HUDEP-2 (cell line): ENCODE measurements around the gene MAP6.

Experiments used
- DNase-seq, 76 experiments: peaks; one replicate each; lab custom pipeline; 2025; ENCODE audit not compliant: unreplicated experiment in 76 of 76; lab: John Stamatoyannopoulos, UW

Gene MAP6

DNA sequence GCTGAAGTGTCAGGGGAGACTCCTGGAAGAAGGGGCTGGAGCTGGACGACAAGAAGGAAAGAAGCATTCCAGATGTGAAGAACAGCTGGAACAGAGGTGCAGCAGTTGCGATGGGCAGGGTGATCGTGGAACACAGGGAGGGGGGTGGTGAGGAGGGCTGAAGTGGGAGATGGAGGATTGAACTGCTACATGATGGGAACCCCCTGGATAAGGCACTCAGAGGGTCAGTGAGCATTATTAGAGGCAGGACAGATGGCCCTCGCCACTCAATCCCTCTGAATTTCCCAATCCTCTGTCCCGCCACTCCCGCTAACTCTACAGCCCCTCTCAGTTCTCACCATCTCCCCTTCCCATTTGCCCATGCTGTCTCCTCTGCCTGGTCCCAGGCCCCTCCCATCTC, 92.8 kb downstream of the MAP6 start:
- no peak for DNase-seq

DNA sequence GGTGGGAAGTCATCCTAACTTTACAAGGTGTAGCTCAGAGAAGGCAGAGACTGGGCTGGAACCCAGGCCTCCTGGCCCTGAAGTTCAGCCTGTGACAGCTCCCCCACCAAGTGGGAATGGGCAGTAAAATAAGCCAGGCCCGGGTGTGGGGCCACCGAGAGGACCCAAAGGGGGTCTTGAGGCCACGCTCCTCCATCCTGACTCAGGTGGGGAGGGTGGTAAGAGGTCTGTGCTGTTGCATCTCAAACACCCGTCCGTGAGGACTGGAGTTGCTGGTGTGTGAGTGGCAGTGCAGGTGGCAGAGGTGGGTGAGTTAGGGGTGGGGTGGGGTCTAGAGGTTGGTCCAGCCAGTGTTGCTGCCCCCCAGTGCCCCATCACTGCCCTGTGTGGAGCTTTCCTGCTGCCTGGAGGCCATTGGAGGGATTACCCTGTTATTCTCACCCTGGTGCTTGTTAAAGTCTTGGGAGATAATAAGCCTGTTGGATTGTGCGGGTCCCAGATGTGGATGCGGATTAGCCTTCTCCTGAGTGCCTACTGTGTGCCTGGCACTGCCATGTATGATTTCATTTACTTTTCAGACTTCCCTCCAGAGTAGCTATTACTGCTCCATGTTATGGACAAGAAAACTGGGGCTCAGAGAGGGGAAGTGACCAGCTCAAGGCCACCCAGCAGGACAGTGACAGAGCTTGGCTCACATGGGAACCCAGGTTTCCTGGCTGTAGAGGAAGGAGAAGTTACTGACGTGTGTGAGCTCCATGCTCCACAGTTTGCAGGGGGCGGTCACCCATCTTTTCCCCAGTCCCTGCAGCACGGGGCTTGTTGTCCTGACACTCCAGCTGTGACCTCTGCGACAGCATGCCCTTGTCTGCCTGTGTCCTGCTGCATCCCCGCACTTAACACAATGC, 93.9 kb downstream of the MAP6 start:
- DNase-seq: no peak

DNA sequence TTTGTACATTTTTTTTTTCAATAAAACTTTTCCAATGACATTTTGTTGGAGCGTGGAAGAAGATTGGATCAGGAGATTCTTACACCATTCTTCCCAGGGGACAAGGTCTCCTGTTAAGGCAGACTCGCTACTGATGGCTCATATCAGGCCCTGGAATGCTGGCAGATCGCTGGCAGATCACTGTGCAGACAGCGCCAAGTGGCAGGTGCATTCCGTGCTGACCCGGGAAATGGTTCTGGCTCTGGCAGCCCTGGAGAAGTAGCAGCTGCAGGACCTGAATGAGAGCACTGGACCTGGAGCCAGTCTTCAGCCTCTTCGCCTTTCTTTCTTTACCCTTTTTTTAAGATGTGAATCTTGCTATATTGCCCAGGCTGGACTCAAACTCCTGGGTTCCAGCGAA, 96.1 kb downstream of the MAP6 start:
- DNase-seq: no peak

DNA sequence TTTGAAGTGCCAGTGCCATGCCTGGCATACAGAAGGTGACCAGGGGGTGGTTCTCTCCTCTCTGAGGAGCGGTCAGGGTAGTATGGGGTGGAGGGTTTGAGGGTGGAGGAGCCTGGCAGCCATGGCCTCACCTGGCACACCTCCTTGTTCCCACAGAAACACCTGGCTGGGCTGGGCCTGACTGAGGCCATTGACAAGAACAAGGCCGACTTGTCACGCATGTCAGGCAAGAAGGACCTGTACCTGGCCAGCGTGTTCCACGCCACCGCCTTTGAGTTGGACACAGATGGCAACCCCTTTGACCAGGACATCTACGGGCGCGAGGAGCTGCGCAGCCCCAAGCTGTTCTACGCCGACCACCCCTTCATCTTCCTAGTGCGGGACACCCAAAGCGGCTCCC, 97.2 kb downstream of the MAP6 start:
- no peak for DNase-seq

DNA sequence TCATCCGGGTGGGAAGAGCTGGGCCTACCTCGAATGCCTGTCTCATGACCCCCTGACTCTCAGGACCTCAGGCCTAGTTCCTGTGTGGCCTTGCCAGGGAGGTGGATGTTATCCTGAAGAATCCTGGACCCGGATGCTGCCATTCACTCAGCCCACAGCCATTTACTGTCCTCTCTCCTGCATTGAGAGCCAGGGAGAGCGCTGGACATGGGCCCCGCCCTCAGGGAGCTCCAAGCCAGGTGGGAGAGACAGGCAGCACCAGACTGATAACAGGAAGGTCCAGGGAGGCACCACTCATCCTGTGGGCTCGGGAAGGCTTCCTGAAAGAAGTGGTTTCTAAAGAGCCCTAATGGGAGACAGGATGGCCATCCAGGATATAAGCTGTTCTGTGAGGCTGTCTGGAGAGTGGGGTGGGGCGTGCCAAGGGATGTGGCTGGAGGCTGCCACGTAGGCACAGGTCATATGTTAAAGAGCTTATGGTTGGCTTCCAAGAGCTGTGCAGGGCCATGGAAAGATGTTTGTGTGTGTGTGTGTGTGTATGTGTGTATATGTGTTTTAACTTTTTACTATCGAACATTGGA, 98.2 kb downstream of the MAP6 start:
- DNase-seq: no peak

DNA sequence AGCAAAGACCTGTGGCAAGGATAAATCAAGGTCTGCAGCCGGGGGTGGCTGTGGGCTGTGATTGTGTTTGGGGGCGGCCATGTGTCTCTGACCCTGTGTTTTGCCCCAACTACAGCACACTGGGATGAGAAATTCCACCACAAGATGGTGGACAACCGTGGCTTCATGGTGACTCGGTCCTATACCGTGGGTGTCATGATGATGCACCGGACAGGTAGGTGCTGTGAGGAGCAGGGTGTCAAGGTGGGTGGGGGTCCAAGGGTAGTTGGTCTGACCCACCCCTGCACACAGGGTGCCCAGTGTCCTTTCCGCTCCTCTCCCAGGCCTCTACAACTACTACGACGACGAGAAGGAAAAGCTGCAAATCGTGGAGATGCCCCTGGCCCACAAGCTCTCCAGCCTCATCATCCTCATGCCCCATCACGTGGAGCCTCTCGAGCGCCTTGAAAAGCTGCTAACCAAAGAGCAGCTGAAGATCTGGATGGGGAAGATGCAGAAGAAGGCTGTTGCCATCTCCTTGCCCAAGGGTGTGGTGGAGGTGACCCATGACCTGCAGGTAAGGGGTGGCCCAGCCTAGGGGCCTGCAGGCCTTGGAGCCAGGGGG, 100.1 kb downstream of the MAP6 start:
- no peak for DNase-seq

DNA sequence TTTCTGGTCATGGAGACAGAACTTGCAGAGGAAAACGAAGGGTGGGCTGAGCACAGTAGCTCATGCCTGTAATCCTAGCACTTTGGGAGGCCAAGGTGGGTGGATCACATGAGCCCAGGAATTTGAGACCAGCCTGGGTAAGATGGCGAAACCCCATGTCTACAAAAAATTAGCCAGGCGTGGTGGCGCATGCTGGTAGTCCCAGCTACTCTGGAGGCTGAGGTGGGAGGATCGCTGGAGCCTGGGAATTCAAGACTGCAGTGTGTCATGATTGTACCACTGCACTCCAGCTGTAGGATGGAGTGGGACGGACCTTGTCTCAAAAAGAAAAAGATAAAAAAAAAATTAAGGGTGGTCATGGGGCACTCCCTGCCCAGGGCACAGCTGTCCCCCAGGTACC, 100.9 kb downstream of the MAP6 start:
- DNase-seq: no peak

DNA sequence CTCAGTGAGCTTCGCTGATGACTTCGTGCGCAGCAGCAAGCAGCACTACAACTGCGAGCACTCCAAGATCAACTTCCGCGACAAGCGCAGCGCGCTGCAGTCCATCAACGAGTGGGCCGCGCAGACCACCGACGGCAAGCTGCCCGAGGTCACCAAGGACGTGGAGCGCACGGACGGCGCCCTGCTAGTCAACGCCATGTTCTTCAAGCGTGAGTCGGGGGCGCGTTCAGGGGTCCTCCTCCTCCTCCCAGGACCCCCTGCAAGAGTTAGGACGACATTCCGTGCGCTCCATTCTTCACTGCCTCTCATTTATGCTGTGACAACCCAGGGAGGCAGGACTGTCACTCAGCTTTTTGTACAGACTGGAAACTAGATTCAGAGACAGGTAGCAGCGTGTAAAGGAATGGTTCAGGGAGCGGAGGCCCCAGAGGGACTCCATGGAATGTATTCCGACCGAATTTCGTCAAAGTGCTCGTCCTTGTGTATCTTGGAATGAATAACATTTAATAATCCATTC, 102.0 kb downstream of the MAP6 start:
- no peak for DNase-seq

DNA sequence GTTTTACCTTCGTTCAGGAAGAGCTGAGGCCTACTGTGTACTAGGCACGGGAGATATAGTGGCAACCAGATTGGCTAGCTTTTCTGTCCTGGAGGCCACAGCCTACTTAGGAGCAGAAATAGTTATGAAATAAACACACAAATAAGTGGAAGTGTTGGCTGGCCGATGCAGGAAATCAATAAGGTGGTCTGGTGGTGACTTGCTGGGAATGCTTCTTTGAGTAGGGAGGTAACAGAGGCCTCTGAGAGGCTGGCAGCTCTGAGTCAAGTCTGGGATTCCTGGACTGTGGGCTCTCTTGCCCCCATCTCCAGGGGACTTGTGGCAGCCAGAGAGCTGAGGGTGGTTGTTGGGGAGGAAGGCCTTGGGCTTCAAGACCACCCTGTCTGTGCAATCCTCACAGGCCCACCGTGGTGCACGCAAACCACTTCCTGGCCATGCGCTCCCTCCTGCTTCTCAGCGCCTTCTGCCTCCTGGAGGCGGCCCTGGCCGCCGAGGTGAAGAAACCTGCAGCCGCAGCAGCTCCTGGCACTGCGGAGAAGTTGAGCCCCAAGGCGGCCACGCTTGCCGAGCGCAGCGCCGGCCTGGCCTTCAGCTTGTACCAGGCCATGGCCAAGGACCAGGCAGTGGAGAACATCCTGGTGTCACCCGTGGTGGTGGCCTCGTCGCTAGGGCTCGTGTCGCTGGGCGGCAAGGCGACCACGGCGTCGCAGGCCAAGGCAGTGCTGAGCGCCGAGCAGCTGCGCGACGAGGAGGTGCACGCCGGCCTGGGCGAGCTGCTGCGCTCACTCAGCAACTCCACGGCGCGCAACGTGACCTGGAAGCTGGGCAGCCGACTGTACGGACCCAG, 102.7 kb downstream of the MAP6 start:
- DNase-seq: no peak

DNA sequence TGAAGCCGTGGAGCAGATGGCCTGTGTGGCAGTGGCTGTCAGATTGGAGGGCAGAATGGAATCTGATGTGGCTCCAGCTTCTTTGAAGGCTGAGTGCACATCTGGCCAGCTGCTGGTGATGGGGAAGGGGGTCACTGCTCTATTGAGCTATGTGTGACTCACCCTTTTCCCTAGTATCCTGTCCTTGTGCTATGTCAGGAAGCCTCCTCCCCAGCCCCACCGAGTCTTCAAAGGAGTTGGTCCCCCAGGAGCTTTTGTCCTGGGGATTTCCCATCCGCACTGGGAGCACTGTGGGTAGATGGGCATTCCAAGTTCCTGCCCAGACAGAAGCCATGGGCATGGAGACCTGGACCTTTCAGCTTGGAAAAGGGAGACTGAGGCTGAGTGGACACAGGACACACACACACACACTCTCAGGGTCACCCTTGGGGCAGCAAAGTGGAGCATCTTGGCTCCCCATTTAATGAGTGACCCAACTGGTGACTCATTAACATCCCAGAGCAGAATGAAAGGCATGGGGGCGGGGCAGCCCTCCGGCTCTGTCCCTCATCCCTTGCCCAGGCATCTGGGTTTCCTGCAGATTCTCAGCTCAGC, 103.5 kb downstream of the MAP6 start:
- DNase-seq: no peak

DNA sequence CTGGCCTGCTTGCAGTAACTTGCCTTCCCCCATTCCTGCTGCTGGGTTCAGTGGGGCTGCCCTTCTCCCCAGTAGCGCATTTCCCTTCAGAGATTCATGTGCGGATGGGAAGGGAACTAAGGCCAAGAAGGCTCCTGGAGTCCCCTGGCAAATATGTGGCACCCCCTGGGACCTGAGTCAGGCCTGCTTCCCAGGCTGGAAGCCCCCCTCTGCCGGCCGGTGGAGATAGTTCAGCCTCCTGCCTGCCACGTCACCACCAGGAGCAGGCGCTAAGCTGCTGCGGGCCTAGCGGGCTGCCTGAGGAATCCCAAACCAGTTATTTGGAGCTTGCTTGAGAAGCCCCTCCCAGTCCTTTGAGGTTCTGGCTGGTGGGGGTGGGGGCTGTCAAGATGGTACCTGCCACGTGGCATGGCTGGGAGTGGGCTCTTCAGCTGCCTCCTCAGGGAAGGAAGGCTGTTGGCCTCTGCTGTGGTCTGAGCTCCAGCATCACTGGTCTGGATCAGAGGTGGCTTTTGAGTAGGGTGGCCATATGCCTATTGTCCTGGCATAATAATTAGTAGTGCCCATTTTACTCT, 104.8 kb downstream of the MAP6 start:
- DNase-seq: peak in 1 of 76 experiments; percentile 34

DNA sequence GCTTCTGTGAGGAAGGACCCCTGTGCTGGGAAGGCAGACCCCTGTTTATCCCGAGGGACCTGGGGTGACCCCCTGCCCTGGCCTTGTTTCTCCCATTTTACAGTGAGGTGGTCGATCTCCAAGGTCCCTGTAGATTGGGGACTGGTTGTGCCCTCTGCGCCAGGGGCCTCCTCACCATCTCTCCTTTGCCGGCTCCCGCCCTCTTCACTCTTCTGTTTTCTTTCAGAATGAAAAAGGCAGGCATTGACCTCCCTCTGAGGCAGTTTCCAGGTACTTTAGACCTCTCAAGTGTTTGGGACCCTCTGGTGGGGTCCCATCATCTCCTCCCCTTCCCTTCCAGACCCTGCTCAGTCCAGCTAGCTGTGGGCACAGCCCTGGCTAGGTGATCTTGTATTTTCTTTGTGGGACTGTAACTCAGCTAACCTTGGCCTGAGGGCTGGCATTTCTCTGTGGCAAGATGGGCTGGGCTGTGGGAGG, 105.3 kb downstream of the MAP6 start:
- DNase-seq: no peak

DNA sequence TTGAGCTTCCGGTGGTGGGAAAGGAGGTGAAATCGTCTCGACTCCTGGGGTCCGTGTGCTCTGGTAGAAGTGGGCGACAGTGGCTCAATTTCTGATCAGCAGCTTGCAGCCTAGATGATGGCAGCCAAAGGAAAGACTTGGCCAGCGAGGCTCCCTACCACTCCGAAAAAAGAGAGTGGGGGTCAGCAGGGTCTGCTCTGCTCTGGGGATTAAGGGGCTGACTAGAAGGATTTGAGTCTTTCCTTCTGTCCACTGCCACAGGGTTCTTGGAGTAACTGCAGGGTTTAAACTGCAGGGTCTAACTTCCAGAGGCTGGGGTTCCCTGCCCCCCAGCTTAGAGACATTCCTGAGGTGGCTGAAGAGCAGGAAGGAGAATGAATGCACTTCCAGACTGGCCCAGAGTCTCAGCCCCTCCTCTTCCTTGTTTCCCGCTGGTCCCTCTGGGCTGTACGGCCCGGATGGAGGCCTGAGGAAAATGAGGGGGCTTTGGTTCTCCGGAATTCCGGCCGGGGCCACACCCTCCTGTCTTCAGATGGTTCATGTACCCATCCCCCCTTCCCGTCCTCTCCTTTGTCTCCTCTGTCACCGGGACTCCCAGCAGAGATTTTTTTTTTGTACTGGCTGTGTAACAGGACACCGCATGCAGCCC, 105.9 kb downstream of the MAP6 start:
- DNase-seq: no peak

DNA sequence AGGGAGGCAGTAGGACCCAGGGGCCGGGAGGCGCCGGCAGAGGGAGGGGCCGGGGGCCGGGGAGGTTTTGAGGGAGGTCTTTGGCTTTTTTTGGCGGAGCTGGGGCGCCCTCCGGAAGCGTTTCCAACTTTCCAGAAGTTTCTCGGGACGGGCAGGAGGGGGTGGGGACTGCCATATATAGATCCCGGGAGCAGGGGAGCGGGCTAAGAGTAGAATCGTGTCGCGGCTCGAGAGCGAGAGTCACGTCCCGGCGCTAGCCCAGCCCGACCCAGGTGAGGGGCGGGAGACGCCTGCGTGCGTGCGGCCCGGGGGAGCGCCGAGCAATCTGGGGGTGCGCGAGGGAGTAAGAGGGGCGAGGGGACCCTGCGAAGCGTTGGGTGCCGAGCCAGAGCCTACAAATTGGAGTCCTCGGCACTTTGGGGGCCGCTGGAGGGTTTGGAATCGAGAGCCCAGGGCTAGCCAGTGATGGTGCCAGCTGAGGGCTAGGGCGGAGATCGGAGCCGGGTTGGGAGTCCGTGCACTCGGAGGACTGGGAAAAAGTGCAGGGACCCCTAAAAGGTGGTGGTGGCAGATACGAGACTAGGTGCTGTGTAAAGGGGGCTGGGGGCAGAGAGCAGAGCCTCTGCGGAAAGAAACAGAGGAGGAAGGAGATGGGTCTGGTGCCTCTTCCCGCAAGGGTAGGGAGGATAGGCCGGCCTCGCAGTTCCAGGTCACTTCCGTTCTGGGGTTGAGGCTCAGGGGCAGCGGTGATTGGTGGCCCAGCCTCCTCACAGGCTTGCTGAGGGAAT, 106.6 kb downstream of the MAP6 start, which contains the start of gene SERPINH1:
TSS of gene SERPINH1 (plus strand) at position 206 of the 788 bp plus-strand sequence. CDS start 4,097 bp downstream, outside the sequence.
- peak in 71 of 76 experiments; percentile 24 to 85 (median 72) for DNase-seq

DNA sequence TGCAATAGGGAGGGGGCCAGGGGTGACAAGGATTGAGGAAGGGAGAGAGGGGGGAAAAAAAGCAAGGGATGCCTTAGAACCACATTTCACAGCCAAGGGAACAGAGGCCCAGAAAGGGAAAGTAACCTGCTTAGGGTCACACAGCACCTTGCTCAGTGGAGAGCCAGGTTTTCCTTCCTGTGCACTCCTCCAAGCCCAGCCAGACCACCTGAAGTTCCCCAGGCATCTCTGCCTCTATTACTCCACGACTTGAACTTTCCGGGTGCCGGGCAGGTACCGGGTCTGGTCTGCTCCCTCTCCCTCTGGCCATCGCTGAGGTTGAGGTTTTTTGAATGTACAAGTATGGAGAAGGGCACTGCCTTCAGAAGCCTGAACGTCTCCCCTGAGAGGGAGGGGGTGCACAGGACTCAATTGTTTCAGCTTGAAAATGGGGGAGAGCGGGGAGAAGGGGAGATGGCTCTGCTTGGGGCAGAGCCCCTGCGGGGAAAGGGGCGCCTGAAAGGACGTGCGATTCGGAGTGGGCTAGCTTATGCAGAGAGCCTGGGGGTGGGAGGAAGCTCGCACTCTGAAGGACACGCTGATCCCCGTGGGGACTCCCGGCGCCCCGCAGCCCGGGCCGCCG, 107.3 kb downstream of the MAP6 start:
- DNase-seq: no peak

DNA sequence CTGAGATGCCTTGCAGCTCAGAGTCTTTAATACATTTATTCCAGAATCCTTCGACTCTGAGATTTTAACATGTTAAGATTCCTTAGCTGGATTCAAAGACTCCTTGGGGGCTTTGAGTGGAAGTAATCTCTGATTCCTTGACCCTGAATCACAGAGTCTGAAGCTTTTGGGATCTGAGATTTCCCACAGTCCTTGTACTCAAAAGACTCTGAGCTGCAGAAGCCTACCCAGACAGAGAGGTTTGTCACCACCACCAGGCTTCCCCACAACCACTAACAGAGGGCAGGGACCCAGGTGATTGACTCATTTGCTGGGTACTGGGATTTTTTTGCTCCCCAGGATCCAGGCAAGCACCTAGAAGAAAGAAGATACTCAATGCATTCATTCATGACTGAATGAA, 108.2 kb downstream of the MAP6 start:
- DNase-seq: no peak

DNA sequence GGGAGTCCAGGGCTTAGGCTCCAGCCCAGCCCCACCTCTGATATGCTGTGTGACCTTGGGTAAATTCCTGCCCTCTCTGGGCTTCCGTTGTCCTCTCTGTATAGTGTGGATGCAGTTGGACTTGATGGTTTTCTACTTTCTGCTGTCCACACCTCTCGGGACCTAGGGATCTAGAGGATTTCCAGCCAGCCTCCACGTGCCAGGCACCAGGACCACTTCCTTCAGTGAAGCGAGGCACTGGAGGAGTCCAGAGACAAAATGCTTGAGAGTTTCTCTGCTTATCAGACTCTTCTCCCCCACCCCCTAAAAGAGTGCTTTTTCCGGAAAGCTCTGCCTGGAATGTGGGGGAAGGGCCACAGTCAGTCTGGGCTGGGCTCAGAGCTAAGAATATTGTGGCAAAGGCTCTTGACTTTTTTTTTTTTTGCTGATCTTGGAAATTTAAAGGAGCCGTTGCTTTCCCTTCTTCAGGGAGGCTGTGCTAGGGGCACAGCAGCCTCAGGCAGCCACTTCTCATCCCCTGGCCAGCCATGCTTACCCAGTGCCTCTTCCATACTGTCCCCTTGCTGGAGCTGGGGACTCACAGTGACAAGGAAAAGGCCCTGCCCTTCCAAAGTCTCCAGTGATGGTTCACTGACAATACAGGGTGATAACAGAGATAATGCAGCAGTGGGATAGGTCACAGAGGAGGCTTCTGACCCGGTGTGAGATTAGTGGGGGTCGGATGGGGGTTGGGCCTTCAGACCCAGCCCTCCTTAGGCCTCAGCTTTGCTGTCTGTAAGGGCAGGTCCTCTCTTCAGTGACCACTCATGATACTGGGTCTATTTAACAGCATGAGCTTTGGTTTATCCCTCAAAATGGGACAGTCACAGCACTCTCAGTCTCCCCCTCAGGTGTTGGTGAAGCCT, 109.6 kb downstream of the MAP6 start:
- peak in 15 of 76 experiments; percentile 5 to 58 (median 22) for DNase-seq
